CD4-positive, CD25-positive, alpha-beta regulatory T cell (primary cell): ENCODE data around the gene KLHL24. TPM values are rescaled to one million over a fixed set of nuclear protein-coding genes. Genes with fewer than 3 reads are reported as not detected.
"Not testable (repeated sequence)": the region's sequence is repeated elsewhere in the genome, so short reads cannot be mapped to it uniquely, and the experiment has no call there.

Experiments
- ATAC-seq, 2 donors: fragments of 150-1000 bp; cut with Tn5 transposase; one replicate each; pipeline ENCODE4 v1.10.0; 2021; ENCODE audit warnings: low read depth in 2 of 2, moderate number of reproducible peaks in 2 of 2, moderate library complexity in 1 of 2
- DNase-seq, 3 donors: peaks; one replicate each; pipeline versions ENCODE4 v3.0.0 to v3.0.0-alpha.2; 2012 to 2022; ENCODE audit warnings: mixed read lengths in 1 of 3
- H3K27ac ChIP-seq: one replicate; pipeline ENCODE4 v1.7.0; 2013; ENCODE audit warnings: mild to moderate bottlenecking, low read length; ENCODE audit not compliant: insufficient read depth, poor library complexity, severe bottlenecking
- H3K27me3 ChIP-seq: one replicate; pipeline ENCODE4 v1.7.0; 2013; ENCODE audit warnings: low read length; ENCODE audit not compliant: control insufficient read depth, insufficient read depth
- H3K36me3 ChIP-seq: one replicate; pipeline ENCODE4 v1.7.0; 2013; ENCODE audit warnings: mild to moderate bottlenecking, low read length, moderate library complexity; ENCODE audit not compliant: control insufficient read depth, insufficient read depth
- H3K4me1 ChIP-seq: 2 replicates; pipeline ENCODE4 v1.7.0; 2013; ENCODE audit warnings: mild to moderate bottlenecking, low read length; ENCODE audit not compliant: insufficient read depth, control insufficient read depth, poor library complexity, severe bottlenecking
- H3K4me3 ChIP-seq: one replicate; pipeline ENCODE4 v1.7.0; 2013; ENCODE audit warnings: low read depth, mild to moderate bottlenecking, low read length, moderate library complexity
- H3K9me3 ChIP-seq, 2 experiments: 1 replicate in 1 of 2; 2 replicates in 1 of 2; pipeline ENCODE4 v1.7.0; 2013; ENCODE audit warnings: low read length in 2 of 2, mild to moderate bottlenecking in 1 of 2, moderate library complexity in 1 of 2; ENCODE audit not compliant: control insufficient read depth in 2 of 2
- H3K27ac Mint-ChIP-seq, 3 donors: one replicate each; pipeline ENCODE4 v1.8.0; 2020 to 2022; ENCODE audit warnings: mild to moderate bottlenecking in 3 of 3, mixed read lengths in 3 of 3, moderate library complexity in 2 of 3
- H3K27me3 Mint-ChIP-seq: one replicate; pipeline ENCODE4 v1.8.0; 2022; ENCODE audit warnings: mild to moderate bottlenecking, mixed read lengths
- H3K36me3 Mint-ChIP-seq: one replicate; pipeline ENCODE4 v1.8.0; 2020; ENCODE audit warnings: mixed read lengths
- H3K4me1 Mint-ChIP-seq, 4 donors: one replicate each; pipeline ENCODE4 v1.8.0; 2020 to 2022; ENCODE audit warnings: mixed read lengths in 4 of 4, mild to moderate bottlenecking in 1 of 4
- H3K4me3 Mint-ChIP-seq, 4 donors: one replicate each; pipeline ENCODE4 v1.8.0; 2020 to 2022; ENCODE audit warnings: mild to moderate bottlenecking in 4 of 4, mixed read lengths in 4 of 4, moderate library complexity in 3 of 4
- H3K9me3 Mint-ChIP-seq, 7 donors: one replicate each; pipeline ENCODE4 v1.8.0; 2020 to 2022; ENCODE audit warnings: mixed read lengths in 7 of 7, mild to moderate bottlenecking in 3 of 7, moderate library complexity in 2 of 7
- polyA plus RNA-seq, 4 donors: library from polyadenylated mRNA; unstranded; fragments of 300-500 nt; fragmentation: Illumina TruSeq; gene quantifications; one replicate each; pipeline ENCODE4 v1.2.3, GENCODE V29; 2021
- total RNA-seq: library from RNA; stranded (reverse); gene quantifications from one replicate; pipeline ENCODE4 v1.2.3, GENCODE V29; 2022

Gene KLHL24
- total and polyA plus RNA-seq, 5 donors from 2014 or later: 37.0 to 144 (median 64.8) TPM

GRCh38 chr3:183687705-183688104 is 52.3 kb downstream of the KLHL24 start:
- no peak overlapping the region for H3K4me3 Mint-ChIP-seq
- Histone ChIP-seq H3K4me3 (no peak overlapping the region), H3K36me3 (no peaks in the 10 kb centered on the region), H3K27ac (no peak overlapping the region), H3K9me3 (no peaks in the 10 kb centered on the region), H3K27me3 (no peaks in the 10 kb centered on the region), H3K4me1 (no peaks in the 10 kb centered on the region)
- no peaks in the 10 kb centered on the region for H3K27me3 Mint-ChIP-seq
- H3K27ac Mint-ChIP-seq: no peak overlapping the region
- no peak for DNase-seq
- no peak for ATAC-seq
- no peaks in the 10 kb centered on the region for H3K9me3 Mint-ChIP-seq
- H3K36me3 Mint-ChIP-seq: peaks cover under 1% of the 10 kb centered on the region
- H3K4me1 Mint-ChIP-seq: peaks cover 0 to 3% (median under 1%) of the 10 kb centered on the region in 4 donors

GRCh38 chr3:183688874-183689273 is 53.5 kb downstream of the KLHL24 start:
- no peaks in the 10 kb centered on the region for H3K36me3 ChIP-seq
- peaks cover 0 to 3% (median under 1%) of the 10 kb centered on the region in 4 donors for H3K4me1 Mint-ChIP-seq
- DNase-seq (no peak), ATAC-seq (no peak)
- no peaks in the 10 kb centered on the region for H3K27me3 ChIP-seq
- no peaks in the 10 kb centered on the region for H3K36me3 Mint-ChIP-seq
- H3K4me3 Mint-ChIP-seq: no peak overlapping the region
- no peaks in the 10 kb centered on the region for H3K27me3 Mint-ChIP-seq
- H3K4me1 ChIP-seq: no peaks in the 10 kb centered on the region
- no peaks in the 10 kb centered on the region for H3K9me3 Mint-ChIP-seq
- H3K27ac ChIP-seq: no peak overlapping the region
- H3K27ac Mint-ChIP-seq: no peak overlapping the region
- H3K4me3 ChIP-seq: no peak overlapping the region
- no peaks in the 10 kb centered on the region for H3K9me3 ChIP-seq

GRCh38 chr3:183689621-183690020 is 54.2 kb downstream of the KLHL24 start:
- H3K9me3 ChIP-seq, H3K27me3 ChIP-seq, H3K4me1 ChIP-seq, ATAC-seq, H3K27me3 Mint-ChIP-seq, H3K4me3 ChIP-seq, DNase-seq, H3K27ac ChIP-seq, H3K36me3 ChIP-seq, H3K9me3 Mint-ChIP-seq, H3K36me3 Mint-ChIP-seq, H3K4me1 Mint-ChIP-seq: not testable (repeated sequence)
- peak overlapping the region in 1 of 3 donors; percentile 9 for H3K27ac Mint-ChIP-seq
- H3K4me3 Mint-ChIP-seq: peak overlapping the region in 1 of 4 donors; percentile 86

GRCh38 chr3:183690402-183690995 is 55.1 kb downstream of the KLHL24 start:
- Histone ChIP-seq H3K27me3 (no peaks in the 10 kb centered on the region), H3K4me1 (no peaks in the 10 kb centered on the region), H3K36me3 (no peaks in the 10 kb centered on the region), H3K9me3 (no peaks in the 10 kb centered on the region), H3K27ac (no peak overlapping the region), H3K4me3 (no peak overlapping the region)
- no peaks in the 10 kb centered on the region for H3K36me3 Mint-ChIP-seq
- H3K4me1 Mint-ChIP-seq: peaks cover 0 to 2% (median under 1%) of the 10 kb centered on the region in 4 donors
- DNase-seq: no peak
- no peak overlapping the region for H3K4me3 Mint-ChIP-seq
- no peak for ATAC-seq
- H3K27ac Mint-ChIP-seq: no peak overlapping the region
- H3K27me3 Mint-ChIP-seq: no peaks in the 10 kb centered on the region
- H3K9me3 Mint-ChIP-seq: no peaks in the 10 kb centered on the region

- Histone ChIP-seq H3K9me3 (no peaks in the 10 kb centered on the region), H3K4me3 (no peak overlapping the region), H3K27ac (no peak overlapping the region), H3K36me3 (no peaks in the 10 kb centered on the region), H3K27me3 (no peaks in the 10 kb centered on the region), H3K4me1 (no peaks in the 10 kb centered on the region)
- H3K4me3 Mint-ChIP-seq: no peak overlapping the region
- peaks cover 4 to 6% (median 5%) of the 10 kb centered on the region in 4 donors for H3K4me1 Mint-ChIP-seq
- no peaks in the 10 kb centered on the region for H3K36me3 Mint-ChIP-seq
- DNase-seq (no peak), ATAC-seq (no peak)
- H3K9me3 Mint-ChIP-seq: peaks cover 0 to 4% (median 0%) of the 10 kb centered on the region in 7 donors
- H3K27ac Mint-ChIP-seq: no peak overlapping the region
- H3K27me3 Mint-ChIP-seq: no peaks in the 10 kb centered on the region
Measured at GRCh38 chr3:183692436-183692835, 57.0 kb downstream of the KLHL24 start.

GRCh38 chr3:183695569-183696364 is 60.3 kb downstream of the KLHL24 start:
- DNase-seq: no peak
- Histone ChIP-seq H3K4me1 (peaks cover 18% of the 10 kb centered on the region), H3K36me3 (no peaks in the 10 kb centered on the region), H3K4me3 (no peak overlapping the region), H3K27ac (no peak overlapping the region), H3K9me3 (no peaks in the 10 kb centered on the region), H3K27me3 (no peaks in the 10 kb centered on the region)
- no peaks in the 10 kb centered on the region for H3K36me3 Mint-ChIP-seq
- peak overlapping the region; percentile 31 to 63 (median 42) for H3K4me3 Mint-ChIP-seq
- no peak overlapping the region for H3K27ac Mint-ChIP-seq
- peaks cover 0 to 4% (median 0%) of the 10 kb centered on the region in 7 donors for H3K9me3 Mint-ChIP-seq
- ATAC-seq: no peak
- peaks cover 23 to 31% (median 28%) of the 10 kb centered on the region in 4 donors for H3K4me1 Mint-ChIP-seq
- H3K27me3 Mint-ChIP-seq: no peaks in the 10 kb centered on the region

- peaks cover 28 to 37% (median 33%) of the 10 kb centered on the region in 4 donors for H3K4me1 Mint-ChIP-seq
- H3K36me3 Mint-ChIP-seq: peaks cover 5% of the 10 kb centered on the region
- H3K27me3 Mint-ChIP-seq: no peaks in the 10 kb centered on the region
- no peaks in the 10 kb centered on the region for H3K36me3 ChIP-seq
- no peaks in the 10 kb centered on the region for H3K9me3 ChIP-seq
- no peak for ATAC-seq
- H3K27me3 ChIP-seq: no peaks in the 10 kb centered on the region
- peak overlapping the region; percentile 41 to 92 (median 90) for H3K27ac Mint-ChIP-seq
- H3K4me3 Mint-ChIP-seq: peak overlapping the region; percentile 85 to 95 (median 90)
- H3K4me1 ChIP-seq: peaks cover 18% of the 10 kb centered on the region
- H3K9me3 Mint-ChIP-seq: peaks cover 0 to 4% (median 0%) of the 10 kb centered on the region in 7 donors
- DNase-seq: no peak
- peak overlapping the region; percentile 94 for H3K4me3 ChIP-seq
- H3K27ac ChIP-seq: peak overlapping the region; percentile 27
Measured at GRCh38 chr3:183697123-183697609, 61.7 kb downstream of the KLHL24 start.
